GM18873 (cell line): ENCODE data around the gene CALCR.

Experiments
- ATAC-seq: cut with Tn5 transposase; IDR thresholded peaks from one replicate; pipeline ENCODE4 v1.9.1; 2021; ENCODE audit warnings: mild to moderate bottlenecking, moderate library complexity, moderate number of reproducible peaks; ENCODE audit not compliant: unreplicated experiment, low FRiP score

Gene CALCR

GRCh38 chr7:93461350-93461749 is 113.2 kb downstream of the CALCR start:
- ATAC-seq = no peak

GRCh38 chr7:93453262-93453661 is 121.3 kb downstream of the CALCR start:
- no peak for ATAC-seq

GRCh38 chr7:93448176-93448575 is 126.3 kb downstream of the CALCR start:
- no peak for ATAC-seq

- ATAC-seq = no peak
Observed at GRCh38 chr7:93447509-93447908, 127.0 kb downstream of the CALCR start.

GRCh38 chr7:93442478-93443224 is 131.9 kb downstream of the CALCR start:
- ATAC-seq = peak; percentile 60

GRCh38 chr7:93435791-93436190 is 138.7 kb downstream of the CALCR start:
- no peak for ATAC-seq

GRCh38 chr7:93432130-93432529 is 142.4 kb downstream of the CALCR start:
- no peak for ATAC-seq

- ATAC-seq = no peak
Observed at GRCh38 chr7:93430917-93431588, 143.5 kb downstream of the CALCR start.

GRCh38 chr7:93429563-93429962 is 145.0 kb downstream of the CALCR start:
- ATAC-seq = no peak

- no peak for ATAC-seq
Observed at GRCh38 chr7:93427107-93427506, 147.4 kb downstream of the CALCR start.

- no peak for ATAC-seq
Observed at GRCh38 chr7:93426155-93426696, 148.3 kb downstream of the CALCR start.

GRCh38 chr7:93414574-93414973 is 159.9 kb downstream of the CALCR start:
- no peak for ATAC-seq

GRCh38 chr7:93409324-93409723 is 165.2 kb downstream of the CALCR start:
- ATAC-seq = no peak

GRCh38 chr7:93407239-93407638 is 167.3 kb downstream of the CALCR start:
- no peak for ATAC-seq

- no peak for ATAC-seq
Observed at GRCh38 chr7:93402944-93403343, 171.6 kb downstream of the CALCR start.

- no peak for ATAC-seq
Observed at GRCh38 chr7:93399642-93400041, 174.9 kb downstream of the CALCR start.

- ATAC-seq = no peak
Observed at GRCh38 chr7:93392984-93393383, 181.5 kb downstream of the CALCR start.

GRCh38 chr7:93390660-93391059 is 183.9 kb downstream of the CALCR start:
- ATAC-seq = no peak

GRCh38 chr7:93382362-93382761 is 192.2 kb downstream of the CALCR start:
- no peak for ATAC-seq

GRCh38 chr7:93378131-93378760 is 196.3 kb downstream of the CALCR start:
- ATAC-seq = peak; percentile 50

- no peak for ATAC-seq
Observed at GRCh38 chr7:93375603-93376002, 198.9 kb downstream of the CALCR start.
